ENCODE data around the gene RIC8A.

GRCh38 chr11:230431-230830 is 22.9 kb downstream of the RIC8A start:
- TF ChIP-seq FOXJ3 (CRISPR knock-in tag; IDR thresholded peaks at IDR 0.05) = no peak
- no peak for TF ChIP-seq TGIF2 (CRISPR knock-in tag; IDR thresholded peaks at IDR 0.05)
- no peak for TF ChIP-seq ZNF764 (CRISPR knock-in tag; IDR thresholded peaks at IDR 0.05; ENCODE audit: low read depth)
- TF ChIP-seq MAFK (IDR thresholded peaks at IDR 0.05; ENCODE audit: low read length) = no peak
- TF ChIP-seq ZNF224 (CRISPR knock-in tag; IDR thresholded peaks at IDR 0.05) = no peak
- no peak for TF ChIP-seq TAL1 (IDR thresholded peaks at IDR 0.05)
- no peak for TF ChIP-seq MAFG (tag; conservative IDR thresholded peaks at IDR 0.05)
- no peak for TF ChIP-seq POLR2A (conservative IDR thresholded peaks at IDR 0.05)
- TF ChIP-seq SMARCC2 (IDR thresholded peaks at IDR 0.05; ENCODE audit: low read depth) = no peak
